ENCODE measurements around the gene VSIR.

GRCh38 chr10:71731791-71732190, 41.5 kb downstream of the VSIR start:
- TF ChIP-seq EGR1 (IDR thresholded peaks at IDR 0.05) (no peak), TCF12 (IDR thresholded peaks at IDR 0.05; ENCODE audit: low read depth) (no peak), TAF1 (IDR thresholded peaks at IDR 0.05; ENCODE audit: low read depth) (no peak), FOXM1 (IDR thresholded peaks at IDR 0.05; ENCODE audit: borderline replicate concordance, low read depth) (no peak), MAX (IDR thresholded peaks at IDR 0.05) (no peak), YY1 (IDR thresholded peaks at IDR 0.05; ENCODE audit: low read depth) (no peak), NFIC (IDR thresholded peaks at IDR 0.05) (no peak)

All from Ishikawa (cell line).